HuH-7.5 (cell line): ENCODE results near the gene TRMT1.

Source experiments
- DNase-seq: peaks from one replicate; pipeline ENCODE4 v3.0.0; 2011; ENCODE audit warnings: low spot score

The TRMT1 gene

GRCh38 chr19:13090511-13091231 is 25.9 kb downstream of the TRMT1 start:
- DNase-seq: no peak

DNA sequence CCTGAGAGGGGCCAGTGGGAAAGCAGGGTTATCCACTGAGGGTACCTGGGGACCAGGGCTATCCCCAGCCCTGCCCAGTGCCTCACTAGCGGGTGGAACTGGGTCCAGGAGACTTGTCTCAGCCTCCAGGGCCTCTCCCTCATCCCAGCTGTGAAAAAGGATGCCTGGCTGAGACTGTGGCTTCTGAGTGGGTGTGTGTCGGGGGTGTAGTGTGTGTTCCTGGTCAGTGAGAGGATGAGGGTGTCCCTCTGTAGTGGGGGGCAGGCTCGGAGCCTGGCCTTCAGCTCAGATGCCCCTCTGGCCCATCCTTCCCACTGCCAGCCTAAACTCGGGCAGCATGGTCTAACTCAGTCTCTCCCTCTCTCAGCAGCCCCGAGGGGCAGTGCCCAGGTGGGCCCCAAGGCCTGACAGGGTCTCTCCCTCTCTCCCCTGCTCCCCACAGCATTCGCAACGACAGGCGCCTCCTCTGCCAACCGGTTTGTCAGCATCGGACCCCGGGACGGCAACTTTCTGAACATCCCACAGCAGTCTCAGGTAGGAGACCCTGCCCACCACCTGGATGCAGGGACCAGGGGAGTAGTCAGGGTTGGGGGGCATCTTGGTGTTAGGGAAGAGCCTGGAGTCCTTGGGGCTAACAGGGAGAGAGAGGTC is 26.6 kb downstream of the TRMT1 start:
- DNase-seq: no peak

DNA sequence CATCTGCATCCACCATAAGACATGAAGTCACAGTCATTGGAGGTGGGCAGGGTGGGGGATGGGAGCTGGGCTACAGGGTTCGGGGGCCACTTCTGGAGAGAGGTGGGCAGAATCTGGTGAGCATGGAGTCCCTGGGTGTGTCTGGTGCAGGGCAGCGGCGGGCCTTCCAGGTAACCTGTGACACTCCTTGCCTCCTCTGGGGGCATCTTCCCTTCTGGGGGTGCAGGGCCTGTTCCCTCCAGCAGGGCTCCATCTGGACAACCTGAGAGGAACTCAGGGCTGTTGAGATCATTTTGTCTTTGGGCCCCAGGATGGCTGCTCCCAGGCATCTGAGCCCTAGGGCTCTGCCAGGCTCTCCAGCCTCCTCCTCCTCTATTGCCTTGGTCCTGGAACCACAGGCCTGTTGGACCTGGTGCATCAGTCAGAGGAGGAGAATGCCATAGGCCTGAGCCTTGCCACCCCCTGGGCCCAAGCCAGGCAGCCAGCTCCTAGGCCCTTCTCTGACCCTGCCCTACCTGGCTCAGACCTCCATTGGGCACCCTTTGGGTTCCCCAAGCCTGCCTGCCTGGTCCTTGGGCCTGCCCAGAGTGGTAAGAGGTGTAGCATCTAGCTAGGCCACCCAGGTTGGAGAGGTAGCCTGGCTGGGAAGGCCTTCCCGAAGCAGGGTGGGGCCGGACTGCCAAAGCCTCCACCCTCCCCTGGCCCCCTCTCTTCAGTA is 27.2 kb downstream of the TRMT1 start:
- DNase-seq: peak; percentile 79

DNA sequence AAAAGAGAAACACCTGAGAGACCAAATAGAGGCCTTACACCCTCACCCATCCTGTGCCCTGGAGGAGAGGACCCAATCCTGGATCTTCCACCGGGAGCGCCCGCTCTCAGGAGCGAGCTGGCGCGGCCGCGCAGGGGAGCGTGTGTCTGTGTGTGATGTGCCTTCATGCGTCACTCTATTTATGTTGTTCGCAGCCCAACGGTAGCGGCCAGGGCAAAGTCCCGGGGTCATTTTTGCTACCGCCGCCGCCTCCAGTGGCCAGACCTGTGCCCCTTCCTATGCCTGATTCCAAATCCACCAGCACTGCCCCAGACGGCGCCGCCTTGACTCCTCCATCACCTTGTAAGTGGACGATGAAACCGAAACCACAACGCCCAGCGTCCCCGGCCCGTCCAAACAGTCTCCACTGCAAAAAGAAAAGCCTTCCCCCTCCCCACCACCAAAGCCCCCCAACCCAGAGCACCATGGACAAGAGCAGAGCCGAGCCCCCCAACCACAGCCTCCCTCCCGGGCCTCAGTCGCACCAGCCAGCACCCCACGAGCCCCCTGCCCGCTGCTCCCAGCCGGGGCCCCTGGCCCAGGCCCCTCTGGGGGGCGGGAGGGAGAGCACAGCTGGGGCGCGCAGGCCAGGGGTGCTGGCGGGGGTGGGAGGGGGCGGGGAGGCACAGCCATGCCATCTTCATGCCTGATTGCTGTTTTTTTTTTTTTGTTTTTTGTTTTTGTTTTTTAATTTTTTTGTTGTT is 28.6 kb downstream of the TRMT1 start:
- no peak for DNase-seq

- no peak for DNase-seq
Observed at GRCh38 chr19:13087295-13087694, 29.2 kb downstream of the TRMT1 start.

GRCh38 chr19:13086341-13086740 is 30.2 kb downstream of the TRMT1 start:
- DNase-seq: no peak

GRCh38 chr19:13085666-13086065 is 30.9 kb downstream of the TRMT1 start:
- no peak for DNase-seq

DNA sequence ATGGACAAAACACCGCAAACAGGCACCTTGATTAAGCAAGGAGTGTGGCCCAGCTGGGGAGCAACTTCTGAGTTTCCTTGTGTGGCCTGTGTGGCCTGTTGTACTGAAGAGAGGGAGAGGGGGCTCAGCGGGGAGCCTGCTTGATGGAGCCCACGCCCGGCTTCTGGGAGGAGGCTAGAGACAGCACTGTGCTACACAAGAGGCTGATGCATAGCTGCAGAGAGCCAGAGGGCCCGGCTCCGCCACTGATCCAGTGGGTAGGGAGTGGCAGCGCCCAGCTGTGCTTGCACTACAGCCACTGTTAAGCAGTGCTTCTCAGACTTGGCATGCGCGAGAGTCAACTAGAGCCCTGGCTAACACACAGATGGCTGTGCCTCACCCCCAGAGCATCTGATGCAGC is 32.9 kb downstream of the TRMT1 start:
- DNase-seq: no peak

DNA sequence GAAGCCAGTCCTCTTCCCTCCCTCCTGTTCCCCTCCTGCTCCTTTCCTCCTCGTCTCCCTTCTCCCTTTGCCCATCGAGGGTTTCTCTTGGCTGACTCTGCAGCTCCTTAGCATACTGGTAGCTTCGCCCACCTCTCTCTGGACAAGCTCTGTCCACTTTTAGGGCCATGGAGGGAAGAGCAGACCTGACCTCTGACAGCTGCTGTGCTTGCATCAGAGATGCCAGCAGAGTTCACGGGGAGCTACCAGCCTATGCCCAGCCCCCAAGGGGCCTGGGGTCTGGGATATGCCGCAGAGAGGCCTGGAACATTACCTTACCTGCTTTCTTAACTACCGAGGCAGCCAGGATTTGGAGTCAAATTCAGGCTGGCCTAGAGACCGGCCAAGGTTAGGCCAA is 33.5 kb downstream of the TRMT1 start:
- no peak for DNase-seq

GRCh38 chr19:13082192-13083007 is 34.1 kb downstream of the TRMT1 start:
- peak; percentile 91 for DNase-seq

- DNase-seq: no peak
Observed at GRCh38 chr19:13079542-13079986, 37.0 kb downstream of the TRMT1 start.

DNA sequence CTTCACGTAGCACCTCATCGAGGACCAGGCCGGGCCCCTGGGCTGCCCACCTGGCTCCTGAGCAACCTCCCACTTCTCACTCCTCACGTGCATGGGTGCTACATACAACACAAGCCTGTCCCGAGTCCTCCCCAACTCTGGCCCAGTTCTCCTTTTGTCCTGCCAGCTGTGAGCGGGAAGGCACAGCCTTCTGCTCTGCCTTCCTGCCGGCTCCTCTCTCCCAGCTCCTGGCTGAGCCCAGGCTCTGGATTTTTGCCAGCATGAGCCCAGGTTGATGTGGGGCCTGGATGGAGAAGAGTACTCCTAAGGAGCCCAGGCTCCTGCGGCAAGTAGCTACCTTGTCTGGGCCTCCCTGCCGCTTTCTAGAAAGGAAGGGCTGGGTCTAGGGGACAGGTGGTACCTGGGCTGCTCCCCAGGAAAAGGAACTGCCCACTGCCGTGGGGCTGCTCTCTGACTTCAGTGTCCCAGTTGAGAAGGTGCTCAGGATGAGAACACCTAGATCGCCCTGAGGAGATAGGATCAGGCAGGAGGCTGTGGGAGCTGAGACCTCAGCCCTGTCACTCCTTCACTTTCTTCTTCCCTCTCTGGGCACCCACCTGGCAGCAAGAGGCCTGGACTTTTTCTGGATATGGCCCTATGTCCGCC is 37.5 kb downstream of the TRMT1 start:
- DNase-seq: no peak

DNA sequence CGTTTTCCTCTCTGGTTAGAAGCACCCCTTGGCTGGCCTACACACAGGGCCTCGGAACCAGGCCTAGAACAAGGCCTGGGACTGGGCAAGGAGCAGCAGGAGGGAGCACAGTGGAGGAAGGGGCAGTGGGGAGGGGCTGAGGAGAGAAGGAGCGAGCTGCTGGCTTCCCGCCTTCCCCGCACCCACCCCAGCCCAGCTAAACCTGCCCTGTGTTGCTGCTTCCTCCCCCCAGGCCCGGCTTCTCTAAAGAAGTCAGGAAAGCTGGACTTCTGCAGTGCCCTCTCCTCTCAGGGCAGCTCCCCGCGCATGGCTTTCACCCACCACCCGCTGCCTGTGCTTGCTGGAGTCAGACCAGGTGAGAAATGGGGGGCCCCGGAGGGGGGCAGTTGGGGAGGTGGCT is 38.2 kb downstream of the TRMT1 start:
- no peak for DNase-seq

GRCh38 chr19:13077240-13077639 is 39.3 kb downstream of the TRMT1 start:
- DNase-seq: no peak

GRCh38 chr19:13076787-13077186 is 39.8 kb downstream of the TRMT1 start:
- no peak for DNase-seq

GRCh38 chr19:13076320-13076719 is 40.2 kb downstream of the TRMT1 start:
- DNase-seq: no peak

DNA sequence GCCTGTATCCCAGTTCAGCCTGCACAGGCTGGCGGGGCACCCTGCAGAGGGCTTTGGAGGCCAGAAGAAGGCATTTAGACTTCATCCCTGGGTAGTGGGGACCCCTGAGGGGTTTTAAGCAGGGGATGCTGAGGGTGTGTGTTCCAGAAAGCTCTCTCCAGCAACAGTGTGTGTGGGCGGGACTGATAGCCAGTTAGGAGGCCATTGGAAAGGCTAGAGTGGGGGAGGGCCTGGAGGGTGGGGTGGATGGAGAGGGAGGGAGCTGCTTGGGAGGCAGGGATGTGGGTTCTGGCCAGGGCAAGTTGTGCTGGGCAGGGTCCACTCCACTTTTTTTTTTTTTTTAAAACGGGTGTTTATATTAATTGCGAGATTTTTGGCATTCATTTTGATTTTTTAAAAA is 42.2 kb downstream of the TRMT1 start:
- no peak for DNase-seq

DNA sequence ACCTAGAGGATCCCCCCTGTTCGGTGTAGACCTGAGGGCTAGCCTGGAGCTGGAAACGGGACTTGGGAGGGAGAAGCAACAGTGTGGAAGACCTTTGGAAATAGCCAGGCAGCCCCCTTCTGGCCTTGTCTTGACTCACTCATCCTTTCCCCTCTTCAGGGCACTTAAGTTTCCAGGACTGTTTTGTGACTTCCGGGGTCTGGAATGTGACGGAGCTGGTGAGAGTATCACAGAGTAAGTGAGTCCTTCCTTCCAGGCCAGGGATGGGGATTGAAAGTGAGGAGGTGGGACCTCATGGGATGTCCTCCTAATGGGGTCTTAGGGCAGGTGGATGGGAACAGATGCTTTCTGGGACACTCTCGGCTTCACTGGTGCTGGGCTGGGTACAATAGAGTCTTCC is 43.3 kb downstream of the TRMT1 start:
- no peak for DNase-seq

- DNase-seq: no peak
Observed at GRCh38 chr19:13072188-13072908, 44.2 kb downstream of the TRMT1 start.

DNA sequence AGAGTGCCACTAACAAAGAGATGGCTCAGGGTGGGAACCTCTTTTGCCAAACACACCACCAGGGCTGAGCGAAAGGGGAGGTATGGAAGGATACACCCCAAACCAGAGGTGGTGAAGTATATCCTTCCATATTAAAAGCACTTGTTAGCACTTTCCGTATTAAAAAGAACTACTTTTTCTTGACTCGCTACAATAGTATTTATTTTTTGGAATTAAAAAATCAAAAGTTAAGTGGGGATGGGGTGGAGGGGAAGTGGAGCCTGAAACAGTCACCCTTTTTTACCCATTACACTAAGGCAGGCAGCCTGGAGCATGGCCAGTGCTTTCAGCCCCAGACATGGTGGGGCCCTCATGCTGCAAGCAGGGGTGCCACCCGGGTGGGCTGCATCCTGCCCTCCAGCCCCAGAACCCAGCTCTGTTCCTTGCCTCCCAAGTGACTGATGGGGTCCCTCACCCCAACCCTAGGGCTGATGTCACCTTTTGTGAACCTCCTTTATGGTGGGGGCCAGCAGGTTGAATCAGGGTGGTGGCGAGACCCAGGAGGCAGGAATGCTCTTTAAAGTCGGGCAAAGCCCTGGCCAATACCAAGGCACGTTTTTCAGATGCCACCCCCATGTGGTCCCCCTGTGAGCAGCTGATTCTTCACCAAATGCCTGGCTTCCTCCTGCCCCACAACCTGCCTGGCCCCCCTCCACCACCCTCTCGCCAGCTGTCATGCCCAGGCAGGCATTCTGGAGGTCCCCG is 44.9 kb downstream of the TRMT1 start:
- DNase-seq: no peak
